ENCODE data around the gene LRRC4C.

The LRRC4C gene

DNA sequence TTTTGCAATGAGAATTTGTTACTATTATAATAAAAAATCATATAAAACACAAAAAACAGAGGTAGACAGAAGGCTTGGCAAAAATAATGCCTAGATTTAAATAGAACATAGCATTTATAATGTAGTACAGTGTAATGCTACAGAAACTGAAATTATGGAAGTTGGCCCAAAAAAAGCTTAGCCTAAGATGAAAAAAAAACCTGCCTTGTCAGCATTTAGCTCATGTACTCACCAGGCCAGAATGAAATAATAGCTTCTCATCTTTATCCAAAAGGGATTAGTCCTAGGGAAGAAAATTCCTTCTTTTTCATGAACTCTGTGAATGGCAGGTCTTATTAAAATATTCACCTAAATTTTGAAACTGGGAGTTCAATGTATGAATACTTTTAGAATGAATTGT lies 951.1 kb downstream of the LRRC4C start:
- DNase-seq (ENCODE audit: insufficient read length): no peak
- TF ChIP-seq TAF1 (IDR thresholded peaks at IDR 0.05; ENCODE audit: borderline replicate concordance, low read depth, low read length): no peak
- no peak for TF ChIP-seq POLR2A (IDR thresholded peaks at IDR 0.05; ENCODE audit: low read depth, low read length)
- no peak for TF ChIP-seq POLR2AphosphoS5 (IDR thresholded peaks at IDR 0.05; ENCODE audit: low read depth, low read length)
- no peak for FAIRE-seq

GRCh38 chr11:40506226-40506625 lies 953.2 kb downstream of the LRRC4C start:
- TF ChIP-seq POLR2A (IDR thresholded peaks at IDR 0.05; ENCODE audit: low read depth, low read length) (no peak), TAF1 (IDR thresholded peaks at IDR 0.05; ENCODE audit: borderline replicate concordance, low read depth, low read length) (no peak), POLR2AphosphoS5 (IDR thresholded peaks at IDR 0.05; ENCODE audit: low read depth, low read length) (no peak)
- FAIRE-seq: no peak
- no peak for DNase-seq (ENCODE audit: insufficient read length)

DNA sequence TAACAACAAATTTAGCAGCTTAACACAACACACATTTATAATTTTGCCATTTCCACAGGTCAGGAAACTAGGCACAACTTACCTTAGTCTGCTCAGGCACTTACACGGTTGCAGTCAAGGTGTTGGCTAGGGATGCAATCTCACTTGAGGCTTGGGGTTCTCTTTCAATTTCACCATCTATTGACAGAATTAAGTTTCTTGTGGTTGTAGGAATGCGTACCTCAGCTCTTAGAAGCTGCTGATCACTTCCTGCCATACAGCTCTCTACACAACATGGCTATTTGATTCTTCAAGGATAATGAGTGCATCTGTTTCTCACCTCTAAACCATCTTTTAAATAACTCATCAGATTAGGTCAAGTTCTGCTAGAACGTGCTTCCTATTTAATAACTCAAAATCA lies 968.1 kb downstream of the LRRC4C start:
- DNase-seq (ENCODE audit: insufficient read length): no peak
- FAIRE-seq: no peak
- no peak for TF ChIP-seq POLR2A (IDR thresholded peaks at IDR 0.05; ENCODE audit: low read depth, low read length)
- TF ChIP-seq POLR2AphosphoS5 (IDR thresholded peaks at IDR 0.05; ENCODE audit: low read depth, low read length): no peak
- no peak for TF ChIP-seq TAF1 (IDR thresholded peaks at IDR 0.05; ENCODE audit: borderline replicate concordance, low read depth, low read length)

GRCh38 chr11:40467771-40468170 lies 991.7 kb downstream of the LRRC4C start:
- DNase-seq (ENCODE audit: insufficient read length) (no peak), FAIRE-seq (no peak)
- TF ChIP-seq POLR2A (IDR thresholded peaks at IDR 0.05; ENCODE audit: low read depth, low read length) (no peak), TAF1 (IDR thresholded peaks at IDR 0.05; ENCODE audit: borderline replicate concordance, low read depth, low read length) (no peak), POLR2AphosphoS5 (IDR thresholded peaks at IDR 0.05; ENCODE audit: low read depth, low read length) (no peak)

GRCh38 chr11:40445391-40445790 lies 1014.1 kb downstream of the LRRC4C start:
- no peak for TF ChIP-seq POLR2A (IDR thresholded peaks at IDR 0.05; ENCODE audit: low read depth, low read length)
- no peak for TF ChIP-seq POLR2AphosphoS5 (IDR thresholded peaks at IDR 0.05; ENCODE audit: low read depth, low read length)
- no peak for TF ChIP-seq TAF1 (IDR thresholded peaks at IDR 0.05; ENCODE audit: borderline replicate concordance, low read depth, low read length)
- no peak for DNase-seq (ENCODE audit: insufficient read length)
- FAIRE-seq: no peak

- DNase-seq (ENCODE audit: insufficient read length): no peak
- no peak for FAIRE-seq
- no peak for TF ChIP-seq TAF1 (IDR thresholded peaks at IDR 0.05; ENCODE audit: borderline replicate concordance, low read depth, low read length)
- no peak for TF ChIP-seq POLR2AphosphoS5 (IDR thresholded peaks at IDR 0.05; ENCODE audit: low read depth, low read length)
- no peak for TF ChIP-seq POLR2A (IDR thresholded peaks at IDR 0.05; ENCODE audit: low read depth, low read length)
These were observed 1015.3 kb downstream of the LRRC4C start for GRCh38 chr11:40444151-40444550.

DNA sequence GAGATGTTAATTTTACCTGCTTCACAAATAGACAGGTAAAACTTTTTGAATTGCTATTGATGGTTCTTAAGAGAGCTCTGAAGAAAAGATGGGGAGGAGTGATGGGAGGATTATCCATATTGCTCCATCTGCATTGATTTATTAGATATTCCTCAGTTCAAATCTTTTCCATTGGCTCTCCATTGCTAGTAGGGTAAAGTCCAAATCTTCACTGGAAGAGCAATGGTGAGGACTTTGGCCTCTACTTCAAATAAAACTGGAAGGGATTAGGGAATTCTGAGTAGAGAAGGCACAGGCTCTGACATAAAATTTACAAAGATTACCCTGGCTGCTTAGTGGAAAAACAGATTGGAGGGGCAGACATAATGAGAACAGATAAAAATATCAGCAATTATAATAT lies 1024.1 kb downstream of the LRRC4C start:
- no peak for TF ChIP-seq POLR2A (IDR thresholded peaks at IDR 0.05; ENCODE audit: low read depth, low read length)
- no peak for TF ChIP-seq POLR2AphosphoS5 (IDR thresholded peaks at IDR 0.05; ENCODE audit: low read depth, low read length)
- TF ChIP-seq TAF1 (IDR thresholded peaks at IDR 0.05; ENCODE audit: borderline replicate concordance, low read depth, low read length): no peak
- DNase-seq (ENCODE audit: insufficient read length) (no peak), FAIRE-seq (no peak)

- FAIRE-seq (no peak), DNase-seq (ENCODE audit: insufficient read length) (no peak)
These were observed 1024.5 kb downstream of the LRRC4C start for GRCh38 chr11:40434926-40435325.

DNA sequence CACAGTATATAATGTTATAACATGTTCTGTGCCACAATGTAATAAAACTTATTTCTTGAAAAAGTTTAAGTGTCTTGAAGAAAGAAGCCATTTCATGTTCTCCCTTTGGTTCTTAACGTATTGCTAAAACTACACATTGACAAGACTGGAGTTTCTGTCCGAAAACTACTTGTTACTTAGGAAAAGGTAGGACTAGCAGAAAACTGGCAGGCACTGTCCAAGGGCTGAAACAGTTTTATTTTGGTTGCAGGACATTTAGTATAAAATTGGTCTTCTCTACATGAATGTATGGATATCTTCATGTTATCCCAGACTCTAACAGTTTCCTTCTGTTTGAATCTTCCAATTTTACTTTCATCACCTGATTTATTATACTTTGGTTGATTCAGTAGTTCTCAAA lies 1027.1 kb downstream of the LRRC4C start:
- TF ChIP-seq POLR2A (IDR thresholded peaks at IDR 0.05; ENCODE audit: low read depth, low read length) (no peak), POLR2AphosphoS5 (IDR thresholded peaks at IDR 0.05; ENCODE audit: low read depth, low read length) (no peak), TAF1 (IDR thresholded peaks at IDR 0.05; ENCODE audit: borderline replicate concordance, low read depth, low read length) (no peak)
- FAIRE-seq (no peak), DNase-seq (ENCODE audit: insufficient read length) (no peak)

More at GRCh38 chr11:40434926-40435325, 1024.5 kb downstream of the LRRC4C start:
- no peak for TF ChIP-seq POLR2A (IDR thresholded peaks at IDR 0.05; ENCODE audit: low read depth, low read length)

DNA sequence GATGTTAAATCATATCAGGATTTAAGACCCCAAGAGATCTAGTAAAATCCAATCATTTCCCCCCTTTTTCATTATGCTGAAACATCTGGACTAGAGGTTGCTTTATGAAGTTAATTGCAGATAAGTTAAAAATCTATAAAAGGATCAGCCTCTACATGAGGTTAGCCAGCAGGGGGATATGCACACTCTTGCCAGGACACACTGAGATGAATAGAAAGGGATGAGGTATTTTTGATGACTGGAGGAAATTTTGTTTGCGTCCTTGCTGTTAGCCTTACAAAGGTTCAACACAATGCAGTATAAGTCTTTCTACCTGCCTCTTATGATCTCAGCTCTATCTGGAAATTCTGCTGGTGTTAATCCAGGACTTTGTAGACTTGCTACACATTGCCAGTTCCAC lies 1034.3 kb downstream of the LRRC4C start:
- FAIRE-seq (no peak), DNase-seq (ENCODE audit: insufficient read length) (no peak)
- TF ChIP-seq POLR2AphosphoS5 (IDR thresholded peaks at IDR 0.05; ENCODE audit: low read depth, low read length) (no peak), POLR2A (IDR thresholded peaks at IDR 0.05; ENCODE audit: low read depth, low read length) (no peak), TAF1 (IDR thresholded peaks at IDR 0.05; ENCODE audit: borderline replicate concordance, low read depth, low read length) (no peak)

DNA sequence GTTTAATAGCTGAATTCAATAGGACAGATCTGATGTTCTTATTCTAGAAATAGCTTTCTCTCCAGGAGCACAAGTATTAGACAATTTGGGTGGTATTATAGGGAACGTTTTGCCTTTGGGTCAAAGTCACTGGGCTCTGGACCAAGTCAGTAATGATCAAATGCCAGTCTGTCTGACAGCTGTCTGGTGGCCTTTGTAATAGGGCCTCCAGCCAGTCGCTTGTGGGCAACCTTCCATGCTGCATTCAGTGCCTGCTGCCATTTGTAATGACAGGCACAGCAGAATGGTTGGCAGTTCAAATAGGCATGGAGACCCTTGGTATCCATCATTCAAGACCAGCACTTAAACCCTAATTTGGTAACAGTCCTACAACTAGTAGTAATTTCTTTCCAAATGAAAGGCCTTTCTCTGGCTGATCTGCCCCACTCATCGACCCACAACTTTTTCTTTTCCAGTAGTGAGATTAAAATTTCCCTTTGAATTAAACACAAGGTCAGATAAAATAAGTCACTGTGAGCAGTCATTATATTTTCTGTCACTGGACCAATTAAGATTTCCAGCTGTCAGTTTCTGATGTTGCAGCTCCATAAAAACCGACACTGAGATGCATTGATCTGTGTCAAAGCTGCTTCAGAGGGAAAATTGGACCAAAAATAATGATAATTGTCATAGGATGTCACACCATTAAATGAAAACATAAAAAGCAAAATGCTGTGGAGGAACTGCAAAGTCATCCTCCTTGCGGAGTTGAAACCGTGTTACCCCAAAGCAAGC lies 1038.1 kb downstream of the LRRC4C start:
- FAIRE-seq (no peak), DNase-seq (ENCODE audit: insufficient read length) (no peak)

GRCh38 chr11:40417627-40418026 lies 1041.8 kb downstream of the LRRC4C start:
- TF ChIP-seq POLR2AphosphoS5 (IDR thresholded peaks at IDR 0.05; ENCODE audit: low read depth, low read length): no peak
- TF ChIP-seq POLR2A (IDR thresholded peaks at IDR 0.05; ENCODE audit: low read depth, low read length): no peak
- no peak for TF ChIP-seq TAF1 (IDR thresholded peaks at IDR 0.05; ENCODE audit: borderline replicate concordance, low read depth, low read length)
- DNase-seq (ENCODE audit: insufficient read length): no peak
- no peak for FAIRE-seq

More for the DNA sequence above, 1038.1 kb downstream of the LRRC4C start:
- TF ChIP-seq POLR2A (IDR thresholded peaks at IDR 0.05; ENCODE audit: low read depth, low read length): no peak
- TF ChIP-seq POLR2AphosphoS5 (IDR thresholded peaks at IDR 0.05; ENCODE audit: low read depth, low read length): no peak
- no peak for TF ChIP-seq TAF1 (IDR thresholded peaks at IDR 0.05; ENCODE audit: borderline replicate concordance, low read depth, low read length)

All from GM12892 (cell line).